Activated CD8-positive, alpha-beta T cell treated with anti-CD3 and anti-CD28 coated beads for 36 hours (primary cell): ENCODE measurements around the gene RPLP1. TPM values are rescaled to one million over a fixed set of nuclear protein-coding genes. Genes with fewer than 3 reads are reported as not detected.

Experiments used
- ATAC-seq: fragments of 200-7000 bp; cut with Tn5 transposase; one replicate; pipeline ENCODE4 v1.10.0; 2021; ENCODE audit warnings: mild to moderate bottlenecking, moderate library complexity
- CTCF ChIA-PET: fragments of 350-600 bp; sonication (Branson Sonifier 250); formaldehyde crosslinking; loops from one replicate; lab custom pipeline; 2021; ENCODE audit warnings: antibody characterized with exemption; lab: Charles Lee
- POLR2A ChIA-PET: fragments of 350-600 bp; sonication (Branson Sonifier 250); formaldehyde crosslinking; loops from one replicate; lab custom pipeline; 2021; ENCODE audit warnings: antibody characterized with exemption; lab: Charles Lee
- DNase-seq: peaks from one replicate; pipeline ENCODE4 v3.0.0-alpha.2; 2020
- H3K27ac Mint-ChIP-seq: one replicate; pipeline ENCODE4 v1.8.0; 2021; ENCODE audit warnings: mild to moderate bottlenecking, mixed read lengths
- H3K27me3 Mint-ChIP-seq: one replicate; pipeline ENCODE4 v1.8.0; 2021; ENCODE audit warnings: mixed read lengths
- H3K36me3 Mint-ChIP-seq: one replicate; pipeline ENCODE4 v1.8.0; 2021; ENCODE audit warnings: low read depth, mixed read lengths
- H3K4me1 Mint-ChIP-seq: one replicate; pipeline ENCODE4 v1.8.0; 2021; ENCODE audit warnings: low read depth, mixed read lengths
- H3K4me3 Mint-ChIP-seq: one replicate; pipeline ENCODE4 v1.8.0; 2021; ENCODE audit warnings: mild to moderate bottlenecking, moderate library complexity, mixed read lengths
- H3K9me3 Mint-ChIP-seq: one replicate; pipeline ENCODE4 v1.8.0; 2021; ENCODE audit warnings: mixed read lengths
- CTCF ChIP-seq: fragments of 200-600 bp; IDR thresholded peaks from one replicate; pipeline ENCODE4 v1.8.0; 2022; ENCODE audit warnings: antibody characterized with exemption, mild to moderate bottlenecking
- intact Hi-C: fragments of 100-400 bp; cut with micrococcal nuclease; formaldehyde crosslinking; loops from one replicate; pipeline ENCODE4 v1.10.0; 2022
- total RNA-seq, 2 experiments: library from RNA; stranded (reverse); gene quantifications; one replicate each; pipeline ENCODE4 v1.2.3, GENCODE V29; 2021

RPLP1 gene
- total RNA-seq, 2 experiments from 2014 or later: 2,583 to 2,701 TPM

GRCh38 chr15:69474291-69474690, 21.7 kb downstream of the RPLP1 start:
- ATAC-seq (no peak), DNase-seq (no peak)
- no peak for TF ChIP-seq CTCF
- ChIA-PET CTCF (interaction anchor here (1.2 to 3.3 kb wide), 4 partner anchors 23 to 79 kb away, joined by 3 to 19 read pairs (median 4); no protein-coding TSS in a partner anchor), POLR2A (no interaction called here)
- intact Hi-C loops: loop anchor here (10.0 kb wide), 1 partner anchor 991 kb away; no protein-coding TSS in a partner anchor
- Mint-ChIP-seq H3K4me1 (peaks cover 5% of the 10 kb centered on the region), H3K4me3 (no peak overlapping the region), H3K27me3 (peaks cover 9% of the 10 kb centered on the region), H3K36me3 (no peaks in the 10 kb centered on the region), H3K9me3 (no peaks in the 10 kb centered on the region), H3K27ac (no peak overlapping the region)

GRCh38 chr15:69474846-69475455, 22.3 kb downstream of the RPLP1 start:
- no peak overlapping the region for H3K27ac Mint-ChIP-seq
- ChIA-PET POLR2A (no interaction called here), CTCF (interaction anchor here (0.5 to 3.3 kb wide), 19 partner anchors 9 to 1248 kb away, joined by 3 to 19 read pairs (median 4); no protein-coding TSS in a partner anchor)
- no peak for TF ChIP-seq CTCF
- intact Hi-C loops: loop anchor here (10.0 kb wide), 1 partner anchor 990 kb away; no protein-coding TSS in a partner anchor
- H3K27me3 Mint-ChIP-seq: peaks cover 9% of the 10 kb centered on the region
- H3K36me3 Mint-ChIP-seq: peaks cover 2% of the 10 kb centered on the region
- H3K9me3 Mint-ChIP-seq: peaks cover 3% of the 10 kb centered on the region
- H3K4me1 Mint-ChIP-seq: no peaks in the 10 kb centered on the region
- peak; percentile 38 for ATAC-seq
- no peak for DNase-seq
- no peak overlapping the region for H3K4me3 Mint-ChIP-seq

- POLR2A ChIA-PET: no interaction called here
- TF ChIP-seq CTCF: peak; percentile 95
- intact Hi-C loops: loop anchor here (10.0 kb wide), 1 partner anchor 989 kb away; no protein-coding TSS in a partner anchor
These were observed 23.2 kb downstream of the RPLP1 start for GRCh38 chr15:69475769-69476358.

GRCh38 chr15:69476704-69477473, 24.3 kb downstream of the RPLP1 start:
- intact Hi-C loops: loop anchor here (10.0 kb wide), 1 partner anchor 988 kb away; no protein-coding TSS in a partner anchor
- no peak for TF ChIP-seq CTCF
- ChIA-PET POLR2A (no interaction called here), CTCF (interaction anchor here (0.7 to 3.3 kb wide), 32 partner anchors 8 to 1246 kb away, joined by 3 to 19 read pairs (median 5); no protein-coding TSS in a partner anchor)
- peaks cover 2% of the 10 kb centered on the region for H3K36me3 Mint-ChIP-seq
- ATAC-seq (no peak), DNase-seq (no peak)
- no peak overlapping the region for H3K27ac Mint-ChIP-seq
- peaks cover 7% of the 10 kb centered on the region for H3K27me3 Mint-ChIP-seq
- peaks cover 3% of the 10 kb centered on the region for H3K9me3 Mint-ChIP-seq
- H3K4me1 Mint-ChIP-seq: peaks cover 2% of the 10 kb centered on the region
- no peak overlapping the region for H3K4me3 Mint-ChIP-seq

More at GRCh38 chr15:69475769-69476358, 23.2 kb downstream of the RPLP1 start:
- peak; percentile 89 for ATAC-seq
- Mint-ChIP-seq H3K4me3 (no peak overlapping the region), H3K4me1 (peaks cover 2% of the 10 kb centered on the region), H3K27me3 (peaks cover 9% of the 10 kb centered on the region), H3K9me3 (peaks cover 3% of the 10 kb centered on the region), H3K27ac (no peak overlapping the region), H3K36me3 (peaks cover 2% of the 10 kb centered on the region)
- CTCF ChIA-PET: interaction anchor here (0.6 to 3.3 kb wide), 35 partner anchors 9 to 1247 kb away, joined by 3 to 19 read pairs (median 4); no protein-coding TSS in a partner anchor
- DNase-seq: peak; percentile 81
